Right lobe of liver (tissue), 6 donors: ENCODE data around the gene CCDC24. TPM values are rescaled to one million over a fixed set of nuclear protein-coding genes. Genes with fewer than 3 reads are reported as not detected.

Experiments used
- ATAC-seq, 4 donors: fragments of 200-7000 bp; cut with Tn5 transposase; one replicate each; pipeline ENCODE4 v1.9.1; 2020; ENCODE audit warnings: mild to moderate bottlenecking in 4 of 4, moderate library complexity in 4 of 4
- DNase-seq, 3 donors: peaks; one replicate each; pipeline ENCODE4 v3.0.0-alpha.2; 2020
- H3K27ac ChIP-seq, 3 donors: fragments of 200-600 bp; one replicate each; pipeline ENCODE4 v1.8.0; 2022
- H3K27me3 ChIP-seq, 2 donors: fragments of 200-600 bp; one replicate each; pipeline ENCODE4 v1.8.0; 2022
- H3K36me3 ChIP-seq, 4 donors: fragments of 200-600 bp; sonication (generic) in 1 of 4; one replicate each; pipeline versions ENCODE4 v1.5.1 to v1.8.0; 2017 to 2022; ENCODE audit warnings: control low read depth in 1 of 4
- H3K4me1 ChIP-seq, 4 donors: fragments of 200-600 bp; sonication (generic) in 1 of 4; one replicate each; pipeline versions ENCODE4 v1.5.1 to v1.8.0; 2017 to 2022; ENCODE audit warnings: control low read depth in 1 of 4
- H3K4me3 ChIP-seq, 3 donors: fragments of 200-600 bp; one replicate each; pipeline ENCODE4 v1.8.0; 2022
- H3K9me3 ChIP-seq, 4 donors: fragments of 200-600 bp; sonication (generic) in 1 of 4; one replicate each; pipeline versions ENCODE4 v1.5.1 to v1.8.0; 2017 to 2022; ENCODE audit warnings: control low read depth in 1 of 4
- POLR2A ChIP-seq: fragments of 450-650 bp; IDR thresholded peaks from one replicate; pipeline ENCODE4 v1.6.1; 2017; ENCODE audit warnings: antibody characterized with exemption, mild to moderate bottlenecking
- WGBS: methylation state at CpG from one replicate; pipeline ENCODE4 v1.1.6; 2018; ENCODE audit warnings: low coverage, low lambda C conversion rate; ENCODE audit not compliant: insufficient coverage; ENCODE audit errors: missing lambda C conversion rate; 5-methylcytosine and 5-hydroxymethylcytosine counted together
- intact Hi-C, 2 donors: fragments of 100-400 bp; cut with DNase I; formaldehyde crosslinking; loops; one replicate each; pipeline versions ENCODE4 v1.11.2 to v1.14.1; 2022
- total RNA-seq, 6 experiments: library from RNA; depleted of rRNA in 2 of 6; stranded (reverse); fragments of >200 nt in 2 of 6; fragmentation: NEBNext Ultra II Directional in 3 of 6; extraction: Animal tissue kit (Norgen Biotek cat#: 25700) in 3 of 6; gene quantifications; one replicate each; pipeline versions ENCODE4 v1.1.0 to v1.2.4, GENCODE V29; 2016 to 2023
- TF ChIP-seq, protein P1 (sequence below), 4 donors: fragments of 200-600 bp in 3 of 4; fragments of 450-650 bp in 1 of 4; IDR thresholded peaks; one replicate each; pipeline versions ENCODE4 v1.5.1 to v1.8.0; 2016 to 2022; ENCODE audit warnings: antibody characterized with exemption in 4 of 4, mild to moderate bottlenecking in 2 of 4
- donor health status: DM: no; HTN: yes; CAD: no.
- donor health status: DM: no; HTN: no; CAD: no.
- donor health status: DM: no; HTN: no; CAD: no.
- donor health status: DM: no; HTN: yes; CAD: no.
- donor health status: DM: no; HTN: yes; CAD: no.

Gene CCDC24
- total RNA-seq, 6 experiments from 2014 or later = 2.2 to 8.4 (median 3.5) TPM

DNA sequence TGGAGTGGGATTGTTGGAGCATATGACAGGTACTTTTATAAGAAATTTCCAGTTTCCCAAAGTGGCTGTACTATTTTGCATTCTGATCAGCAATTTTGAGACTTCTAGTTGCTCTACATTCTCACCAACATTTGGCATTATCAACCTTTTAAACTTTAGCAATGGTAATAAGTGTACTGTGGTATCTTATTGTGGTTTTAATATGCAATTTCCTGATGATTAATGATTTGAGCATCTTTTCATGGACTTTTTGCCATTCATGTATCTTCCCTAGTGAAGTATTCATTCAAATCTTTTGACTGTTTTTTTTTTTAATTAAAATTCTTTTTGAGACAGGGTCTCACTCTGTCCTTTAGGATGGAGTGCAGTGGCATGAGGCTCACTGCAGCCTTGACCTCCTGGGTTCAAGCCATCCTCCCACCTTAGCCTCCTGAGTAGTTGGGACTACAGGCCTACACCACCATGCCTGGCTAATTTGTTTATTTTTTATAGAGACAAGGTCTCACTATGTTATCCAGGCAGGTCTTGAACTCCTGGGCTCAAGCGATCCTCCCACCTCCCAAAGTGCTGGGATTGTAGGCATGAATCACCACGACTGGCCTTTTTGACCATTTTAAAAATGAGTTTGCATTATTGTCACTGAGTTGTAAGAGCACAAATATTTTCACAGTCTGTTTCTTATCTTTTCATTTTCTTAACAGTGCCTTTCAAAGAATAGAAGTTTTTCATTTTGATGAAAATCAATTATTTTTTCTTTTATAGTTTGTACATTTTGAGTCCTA lies 47.7 kb downstream of the CCDC24 start:
- Histone ChIP-seq H3K27ac (no peak overlapping the region), H3K4me3 (no peak overlapping the region), H3K9me3 (no peaks in the 10 kb centered on the region), H3K36me3 (no peaks in the 10 kb centered on the region), H3K27me3 (no peaks in the 10 kb centered on the region), H3K4me1 (no peaks in the 10 kb centered on the region)
- WGBS = 69% methylated on average over 2 of the region's 2 CpGs
- ATAC-seq (no peak), DNase-seq (no peak)
- TF ChIP-seq, protein P1, sequence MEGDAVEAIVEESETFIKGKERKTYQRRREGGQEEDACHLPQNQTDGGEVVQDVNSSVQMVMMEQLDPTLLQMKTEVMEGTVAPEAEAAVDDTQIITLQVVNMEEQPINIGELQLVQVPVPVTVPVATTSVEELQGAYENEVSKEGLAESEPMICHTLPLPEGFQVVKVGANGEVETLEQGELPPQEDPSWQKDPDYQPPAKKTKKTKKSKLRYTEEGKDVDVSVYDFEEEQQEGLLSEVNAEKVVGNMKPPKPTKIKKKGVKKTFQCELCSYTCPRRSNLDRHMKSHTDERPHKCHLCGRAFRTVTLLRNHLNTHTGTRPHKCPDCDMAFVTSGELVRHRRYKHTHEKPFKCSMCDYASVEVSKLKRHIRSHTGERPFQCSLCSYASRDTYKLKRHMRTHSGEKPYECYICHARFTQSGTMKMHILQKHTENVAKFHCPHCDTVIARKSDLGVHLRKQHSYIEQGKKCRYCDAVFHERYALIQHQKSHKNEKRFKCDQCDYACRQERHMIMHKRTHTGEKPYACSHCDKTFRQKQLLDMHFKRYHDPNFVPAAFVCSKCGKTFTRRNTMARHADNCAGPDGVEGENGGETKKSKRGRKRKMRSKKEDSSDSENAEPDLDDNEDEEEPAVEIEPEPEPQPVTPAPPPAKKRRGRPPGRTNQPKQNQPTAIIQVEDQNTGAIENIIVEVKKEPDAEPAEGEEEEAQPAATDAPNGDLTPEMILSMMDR (IDR thresholded peaks at IDR 0.05) = no peak
- TF ChIP-seq POLR2A = no peak
- intact Hi-C loops = loop anchor here (5.0 kb wide), 1 partner anchor 37 kb away; no protein-coding TSS in a partner anchor

DNA sequence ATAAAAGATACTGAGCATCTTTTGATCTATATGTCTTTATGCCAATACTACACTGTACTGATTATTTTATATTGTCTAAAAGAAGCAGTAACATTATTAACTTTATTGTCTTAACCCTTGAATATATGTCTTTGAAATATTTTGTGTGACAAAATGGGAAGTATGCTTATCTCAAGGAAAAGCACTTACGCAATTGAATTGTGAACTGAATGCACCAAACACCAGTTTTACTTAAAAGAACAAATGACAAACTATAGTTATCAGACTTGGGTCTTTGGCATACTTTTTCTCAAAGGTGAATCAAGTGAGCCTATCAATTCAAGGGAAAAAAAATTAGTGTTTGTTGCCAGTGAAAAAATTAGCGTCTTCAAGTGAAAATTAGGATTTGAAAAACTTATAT lies 49.0 kb downstream of the CCDC24 start:
- no peaks in the 10 kb centered on the region for H3K27me3 ChIP-seq
- intact Hi-C loops = loop anchor here in 1 of 2 donors (5.0 kb wide), 1 partner anchor 278 kb away; no protein-coding TSS in a partner anchor
- 54% methylated on average over 2 of the region's 2 CpGs for WGBS
- no peak overlapping the region for H3K27ac ChIP-seq
- H3K36me3 ChIP-seq = no peaks in the 10 kb centered on the region
- no peaks in the 10 kb centered on the region for H3K4me1 ChIP-seq
- no peak for ATAC-seq
- TF ChIP-seq, protein P1 (IDR thresholded peaks at IDR 0.05) = no peak
- no peak for TF ChIP-seq POLR2A
- H3K4me3 ChIP-seq = no peak overlapping the region
- DNase-seq = no peak
- H3K9me3 ChIP-seq = no peaks in the 10 kb centered on the region

DNA sequence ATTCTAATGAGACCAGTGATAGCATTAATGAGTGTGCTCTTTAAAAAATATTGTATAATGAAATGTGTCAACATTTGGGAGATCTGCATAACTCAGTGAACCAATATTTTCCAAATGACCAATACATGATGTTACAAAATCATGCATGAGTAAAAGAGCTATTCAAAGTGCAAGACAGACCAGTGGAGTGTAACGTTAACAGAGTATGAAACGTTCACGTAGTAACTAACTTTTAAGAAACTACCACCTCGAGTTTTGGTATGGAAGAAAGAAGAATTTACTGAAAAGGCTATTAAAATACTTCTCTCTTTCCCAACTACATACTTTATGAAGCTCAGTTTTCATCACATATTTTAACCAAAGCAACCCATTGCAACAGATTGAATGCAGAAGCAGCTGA lies 49.4 kb downstream of the CCDC24 start:
- Histone ChIP-seq H3K4me3 (no peak overlapping the region), H3K27ac (no peak overlapping the region), H3K9me3 (no peaks in the 10 kb centered on the region), H3K4me1 (no peaks in the 10 kb centered on the region), H3K27me3 (no peaks in the 10 kb centered on the region), H3K36me3 (no peaks in the 10 kb centered on the region)
- WGBS = 63% methylated on average over 4 of the region's 4 CpGs
- DNase-seq = no peak
- intact Hi-C loops = loop anchor here in 1 of 2 donors (5.0 kb wide), 1 partner anchor 279 kb away; no protein-coding TSS in a partner anchor
- ATAC-seq = no peak
- TF ChIP-seq, protein P1 (IDR thresholded peaks at IDR 0.05) = no peak
- TF ChIP-seq POLR2A = no peak

DNA sequence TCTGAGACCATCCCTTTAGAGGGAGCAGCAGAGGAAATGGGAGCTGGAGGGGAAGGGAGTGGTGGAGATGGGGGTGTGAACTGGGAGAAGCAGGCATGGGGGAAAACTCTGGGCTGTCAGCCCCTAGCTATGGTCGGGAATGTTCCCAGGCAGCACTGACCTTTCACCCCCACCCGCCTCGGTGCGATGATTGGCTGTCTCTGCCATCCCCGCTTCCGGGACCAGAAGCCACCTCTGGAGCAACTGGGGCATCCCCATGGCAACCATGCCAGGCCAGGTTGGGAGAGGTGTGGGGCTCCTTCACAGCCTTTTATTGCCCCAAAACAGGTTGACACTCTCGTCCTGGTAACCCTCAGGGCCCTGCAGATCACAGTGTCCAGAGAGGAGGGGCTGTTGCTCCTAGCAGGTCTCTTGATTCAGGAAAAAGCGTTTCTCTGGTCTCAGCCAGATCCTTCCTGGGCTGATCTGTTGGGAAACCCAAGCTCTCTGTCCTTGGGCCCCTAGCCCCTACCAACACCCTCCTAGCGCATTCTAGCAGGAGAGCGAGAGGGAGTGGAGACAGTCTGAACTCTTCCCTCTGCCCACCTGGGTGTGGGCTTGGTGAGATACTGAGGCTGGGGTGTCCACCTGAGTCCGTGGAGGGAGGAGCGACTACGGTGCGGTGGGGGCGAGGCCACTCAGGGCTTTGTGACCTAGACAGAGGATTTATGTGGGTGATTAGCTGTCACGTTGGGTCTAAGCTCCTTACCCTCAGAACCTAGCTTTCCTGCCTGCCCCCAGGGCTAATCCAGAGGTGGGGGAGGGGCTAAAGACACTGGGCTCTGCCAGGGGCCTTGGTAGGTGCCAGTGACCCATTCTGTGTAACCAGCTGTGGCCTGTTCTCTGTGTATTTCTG lies 52.0 kb downstream of the CCDC24 start:
- WGBS = 45% methylated on average over 2 of the region's 16 CpGs
- H3K9me3 ChIP-seq = no peaks in the 10 kb centered on the region
- no peak overlapping the region for H3K27ac ChIP-seq
- no peak for ATAC-seq
- H3K27me3 ChIP-seq = no peaks in the 10 kb centered on the region
- peak in 1 of 3 donors; percentile 43 for DNase-seq
- H3K4me3 ChIP-seq = no peak overlapping the region
- no peaks in the 10 kb centered on the region for H3K36me3 ChIP-seq
- TF ChIP-seq POLR2A = no peak
- TF ChIP-seq, protein P1 (IDR thresholded peaks at IDR 0.05) = no peak
- no peaks in the 10 kb centered on the region for H3K4me1 ChIP-seq
- intact Hi-C loops = loop anchor here in 1 of 2 donors (5.0 kb wide), 1 partner anchor 281 kb away; no protein-coding TSS in a partner anchor
